NCI-H774 (cell line): ENCODE data around the gene E2F8.

Source experiments
- DNase-seq: peaks from one replicate; lab custom pipeline; 2025; lab: John Stamatoyannopoulos, UW

The E2F8 gene

GRCh38 chr11:19253153-19253745 is 12.5 kb upstream of the E2F8 start:
- DNase-seq: peak; percentile 79

GRCh38 chr11:19252394-19253152 is 11.8 kb upstream of the E2F8 start:
- DNase-seq: no peak

GRCh38 chr11:19251577-19251976 is 10.8 kb upstream of the E2F8 start:
- no peak for DNase-seq

GRCh38 chr11:19246816-19247215 is 6.1 kb upstream of the E2F8 start:
- no peak for DNase-seq

GRCh38 chr11:19245351-19245750 is 4.6 kb upstream of the E2F8 start:
- DNase-seq: no peak

- DNase-seq: no peak
Observed at GRCh38 chr11:19244621-19245020, 3.9 kb upstream of the E2F8 start.

GRCh38 chr11:19244084-19244483 is 3.3 kb upstream of the E2F8 start:
- DNase-seq: no peak

- no peak for DNase-seq
Observed at GRCh38 chr11:19243613-19244012, 2.9 kb upstream of the E2F8 start.

GRCh38 chr11:19243143-19243542 is 2.4 kb upstream of the E2F8 start:
- DNase-seq: no peak

- no peak for DNase-seq
Observed at GRCh38 chr11:19242179-19242932, 1.6 kb upstream of the E2F8 start.

- DNase-seq: peak; percentile 21
Observed at GRCh38 chr11:19241260-19242178, 774 bp upstream of the E2F8 start.

- DNase-seq: no peak
Observed at GRCh38 chr11:19239039-19239438, 1.7 kb downstream of the E2F8 start.

GRCh38 chr11:19237813-19238212 is 2.9 kb downstream of the E2F8 start:
- DNase-seq: no peak

GRCh38 chr11:19237381-19237780 is 3.4 kb downstream of the E2F8 start:
- DNase-seq: no peak

GRCh38 chr11:19234231-19234817 is 6.4 kb downstream of the E2F8 start:
- no peak for DNase-seq

- DNase-seq: no peak
Observed at GRCh38 chr11:19232910-19233503, 7.7 kb downstream of the E2F8 start.

GRCh38 chr11:19229671-19230070 is 11.1 kb downstream of the E2F8 start:
- DNase-seq: no peak

GRCh38 chr11:19228968-19229367 is 11.8 kb downstream of the E2F8 start:
- DNase-seq: no peak

- DNase-seq: no peak
Observed at GRCh38 chr11:19226378-19227195, 14.2 kb downstream of the E2F8 start.

- DNase-seq: no peak
Observed at GRCh38 chr11:19225581-19225980, 15.2 kb downstream of the E2F8 start.
